PFSK-1 (cell line): ENCODE data around the gene SAPCD2.

Experiments
- FOXP2 ChIP-seq: optimal IDR thresholded peaks from 2 replicates; pipeline ENCODE3; 2011; ENCODE audit warnings: borderline replicate concordance, control low read depth, inconsistent platforms; ENCODE audit not compliant: insufficient read depth; ENCODE audit errors: extremely low read length, extremely low read depth
- POLR2AphosphoS5 ChIP-seq: IDR thresholded peaks from 2 replicates; pipeline ENCODE4 v1.6.1; 2012; ENCODE audit warnings: low read depth, mild to moderate bottlenecking, control low read depth, low read length, moderate library complexity
- REST ChIP-seq, 2 experiments: IDR thresholded peaks; 2 replicates each; pipeline versions ENCODE4 v1.6.1 to v1.8.0; 2011 to 2012; ENCODE audit warnings: low read depth in 2 of 2, low read length in 2 of 2, control low read depth in 1 of 2, inconsistent platforms in 1 of 2, mild to moderate bottlenecking in 1 of 2, moderate library complexity in 1 of 2; ENCODE audit not compliant: insufficient read depth in 1 of 2
- SIN3A ChIP-seq: IDR thresholded peaks from 2 replicates; pipeline ENCODE4 v1.6.1; 2012; ENCODE audit warnings: mild to moderate bottlenecking, low read length, moderate library complexity, borderline replicate concordance; ENCODE audit not compliant: insufficient read depth
- TAF1 ChIP-seq: IDR thresholded peaks from 2 replicates; pipeline ENCODE4 v1.6.1; 2012; ENCODE audit warnings: low read length, control low read depth, borderline replicate concordance; ENCODE audit not compliant: insufficient read depth

Gene SAPCD2

DNA sequence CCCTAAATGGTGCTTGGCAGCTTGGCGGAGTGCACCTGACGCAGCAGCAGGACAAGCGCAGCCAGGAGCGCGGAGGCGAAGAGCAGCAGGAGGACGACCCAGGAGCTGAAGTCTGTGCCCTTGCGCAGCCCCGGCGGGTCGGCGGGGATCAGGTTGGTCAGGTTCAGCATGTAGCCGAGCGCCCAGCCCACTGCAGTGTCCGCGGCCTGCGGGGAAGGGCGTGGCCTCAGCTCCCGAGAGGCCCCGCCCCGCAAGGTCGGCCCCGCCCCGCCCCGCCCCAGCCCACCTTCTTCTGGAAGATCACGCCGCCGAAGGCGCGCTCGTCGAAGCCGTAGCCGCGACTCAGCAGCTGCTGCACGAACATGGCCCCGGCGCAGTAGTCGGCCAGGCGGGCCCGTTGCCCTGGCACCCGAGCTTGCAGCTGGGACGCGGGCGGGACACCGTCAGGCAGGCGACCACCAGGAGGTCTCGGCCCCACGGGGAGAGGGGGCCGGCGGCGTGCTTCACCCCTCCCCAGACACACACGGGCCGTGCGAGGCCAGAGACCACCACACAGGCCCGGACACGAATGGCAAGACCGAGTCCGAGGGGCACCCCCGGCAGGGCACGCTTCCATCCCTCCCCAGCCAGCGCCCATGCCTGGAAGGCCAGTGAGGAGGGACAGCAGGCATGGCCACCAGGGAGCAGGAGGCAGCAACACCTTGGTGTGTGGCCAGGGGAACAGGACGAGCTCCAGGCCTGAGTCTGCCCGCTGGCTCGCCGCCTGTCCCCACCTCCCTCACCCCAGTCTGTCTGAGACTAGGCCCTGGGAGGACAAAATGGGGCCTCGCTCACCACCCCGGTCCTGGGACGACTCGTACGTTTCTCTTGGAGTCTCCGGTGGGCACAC is 21.5 kb downstream of the SAPCD2 start:
- TF ChIP-seq POLR2AphosphoS5 (no peak), SIN3A (no peak), TAF1 (no peak), FOXP2 (no peak), REST (IDR thresholded peaks at IDR 0.05; ENCODE audit: insufficient read depth in 1 of 2, low read depth in 2 of 2, low read length in 2 of 2) (no peak)

DNA sequence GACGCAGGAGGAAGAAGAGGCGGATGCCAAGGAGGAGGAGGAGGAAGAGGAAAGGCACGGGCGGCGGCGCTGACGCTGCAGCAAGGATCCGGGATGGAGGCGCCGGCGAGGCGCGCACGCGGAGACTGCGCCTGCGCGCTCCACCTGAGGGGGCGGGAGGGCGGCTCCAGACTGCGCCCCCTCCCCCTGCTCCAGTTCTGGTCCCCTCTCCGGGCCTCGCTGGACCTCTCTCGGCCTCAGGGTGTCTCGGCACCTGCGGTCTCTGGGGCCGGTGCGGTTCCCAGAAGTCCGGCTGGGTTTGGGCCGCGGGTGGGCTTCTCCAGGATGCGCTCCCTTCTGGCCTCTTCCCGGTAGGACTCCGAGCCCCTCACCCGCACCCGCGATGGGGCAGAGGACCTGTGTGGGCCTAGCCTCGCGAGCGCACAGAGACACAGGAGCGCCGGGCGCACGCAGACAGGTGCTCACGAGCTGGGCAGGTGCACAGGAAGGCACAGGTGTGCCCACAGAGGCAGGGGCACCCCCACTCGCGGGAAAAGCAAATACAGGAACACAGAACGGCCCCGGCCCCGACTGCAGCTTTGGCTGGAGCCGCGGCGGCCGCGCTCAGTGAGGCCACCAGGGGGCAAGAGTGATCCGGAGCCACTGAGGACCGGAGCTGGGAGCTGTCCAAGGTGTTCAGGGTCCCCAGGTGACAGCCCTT is 24.1 kb downstream of the SAPCD2 start, which contains the start of gene NPDC1:
Gene NPDC1, minus strand, starts transcription at position 90 of the 700 bp plus-strand sequence. CDS start 188 bp downstream, outside the sequence.
- TF ChIP-seq REST (IDR thresholded peaks at IDR 0.05; ENCODE audit: insufficient read depth in 1 of 2, low read depth in 2 of 2, low read length in 2 of 2) (peak; percentile 95 to 98), SIN3A (peak; percentile 84; the same call in 1 of the 2 replicates), POLR2AphosphoS5 (no peak)

- TF ChIP-seq SIN3A (no peak), REST (IDR thresholded peaks at IDR 0.05; ENCODE audit: insufficient read depth in 1 of 2, low read depth in 2 of 2, low read length in 2 of 2) (no peak), TAF1 (no peak; the same call in 1 of the 2 replicates), FOXP2 (no peak), POLR2AphosphoS5 (no peak)
Measured at GRCh38 chr9:137045294-137046087, 24.9 kb downstream of the SAPCD2 start.

GRCh38 chr9:137044502-137045177 is 25.7 kb downstream of the SAPCD2 start:
- TF ChIP-seq SIN3A = no peak
- TF ChIP-seq REST (IDR thresholded peaks at IDR 0.05; ENCODE audit: insufficient read depth in 1 of 2, low read depth in 2 of 2, low read length in 2 of 2) = no peak
- no peak for TF ChIP-seq TAF1
- TF ChIP-seq FOXP2 = no peak
- no peak for TF ChIP-seq POLR2AphosphoS5
